H1 (cell line): ENCODE measurements around the gene MAD2L2. TPM values are rescaled to one million over a fixed set of nuclear protein-coding genes. Genes with fewer than 3 reads are reported as not detected.

Experiments
- ATF2 ChIP-seq: IDR thresholded peaks from 2 replicates; pipeline ENCODE4 v1.6.1; 2012; ENCODE audit warnings: low read length, inconsistent platforms
- PHF8 ChIP-seq: fragments of 200-600 bp; sonication (generic); conservative IDR thresholded peaks from 2 replicates; pipeline ENCODE4 v1.7.1; 2012; ENCODE audit warnings: low read depth, mild to moderate bottlenecking, inconsistent platforms, low read length, moderate library complexity
- polyA plus RNA-seq, 7 experiments: library from polyadenylated mRNA; depleted of rRNA in 3 of 7; stranded (reverse) in 5 of 7; unstranded in 2 of 7; fragments of >200 nt in 5 of 7; fragments of 200-250 nt in 2 of 7; gene quantifications; 1 replicate in 5 of 7; 2 replicates in 1 of 7; 4 replicates in 1 of 7; pipeline versions ENCODE4 v1.2.1 to v1.2.3, GENCODE V29; 2011 to 2013; ENCODE audit warnings: missing spikeins in 2 of 7, mixed read lengths in 2 of 7
- total RNA-seq: library from RNA; stranded (reverse); fragmentation: NEBNext Ultra II Directional; extraction: Animal tissue kit (Norgen Biotek cat#: 25700); gene quantifications from 2 replicates; pipeline ENCODE4 v1.2.1, GENCODE V29; 2021

MAD2L2 gene
- total and polyA plus RNA-seq, 2 of the 8 experiments (the other 6 are each of a cell fraction or from before 2014, with no cell fraction given): 310 to 469 TPM

- no peak for TF ChIP-seq ATF2
- TF ChIP-seq PHF8: no peak
Observed at GRCh38 chr1:11650331-11650991, 30.5 kb downstream of the MAD2L2 start (continued).
